Measurements from ENCODE around the gene EMCN.
"Not testable (repeated sequence)": the region's sequence is repeated elsewhere in the genome, so short reads cannot be mapped to it uniquely, and the experiment has no call there.

The EMCN gene

GRCh38 chr4:100391086-100391485 lies 126.7 kb downstream of the EMCN start:
- DNase-seq (ENCODE audit: low read depth) = no peak
- H3K4me3 ChIP-seq (ENCODE audit: low read length) = no peak overlapping the region
- TF ChIP-seq CTCF (conservative IDR thresholded peaks at IDR 0.05; ENCODE audit: low read depth, low read length) = no peak

DNA sequence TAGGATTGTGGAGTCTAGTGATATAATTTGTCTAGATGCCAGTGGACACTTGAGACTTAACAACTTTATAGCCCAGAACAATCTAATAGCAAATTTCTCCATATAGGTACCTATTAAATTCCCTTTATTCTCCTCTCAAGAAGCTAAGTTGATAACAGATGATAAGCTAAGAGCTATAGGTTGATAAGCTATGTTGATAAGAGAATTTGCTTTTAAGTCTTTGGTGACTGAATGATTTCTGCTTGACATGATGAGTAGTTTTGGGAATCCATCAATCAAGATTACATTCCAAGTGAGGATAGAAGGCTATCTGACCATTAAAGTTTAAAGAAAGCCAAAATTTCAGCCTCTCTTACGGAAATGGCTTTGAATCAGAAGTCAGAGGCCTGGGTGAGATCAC lies 131.6 kb downstream of the EMCN start:
- no peak overlapping the region for H3K4me3 ChIP-seq (ENCODE audit: low read length)
- TF ChIP-seq CTCF (conservative IDR thresholded peaks at IDR 0.05; ENCODE audit: low read depth, low read length) = no peak
- no peak for DNase-seq (ENCODE audit: low read depth)

DNA sequence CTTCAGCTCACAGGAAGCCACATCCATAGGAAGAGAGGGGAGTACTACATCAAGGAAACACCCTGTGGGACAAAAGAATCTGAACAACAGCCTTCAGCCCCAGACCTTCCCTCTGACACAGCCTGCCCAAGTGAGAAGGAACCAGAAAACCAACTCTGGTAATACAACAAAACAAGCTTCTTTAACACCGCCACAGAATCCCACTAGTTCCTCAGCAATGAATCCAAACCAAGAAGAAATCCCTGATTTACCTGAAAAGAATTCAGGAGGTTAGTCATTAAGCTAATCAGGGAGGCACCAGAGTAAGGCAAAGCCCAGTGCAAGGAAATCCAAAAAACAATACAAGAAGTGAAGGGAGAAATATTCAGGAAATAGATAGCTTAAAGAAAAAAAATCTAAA lies 137.4 kb downstream of the EMCN start:
- not testable (repeated sequence) for H3K4me3 ChIP-seq (ENCODE audit: low read length); DNase-seq (ENCODE audit: low read depth)

- no peak for TF ChIP-seq CTCF (conservative IDR thresholded peaks at IDR 0.05; ENCODE audit: low read depth, low read length)
- no peak for DNase-seq (ENCODE audit: low read depth)
- no peak overlapping the region for H3K4me3 ChIP-seq (ENCODE audit: low read length)
Measured at GRCh38 chr4:100379583-100380105, 138.2 kb downstream of the EMCN start.

- DNase-seq (ENCODE audit: low read depth) = no peak
- H3K4me3 ChIP-seq (ENCODE audit: low read length) = no peak overlapping the region
- TF ChIP-seq CTCF (conservative IDR thresholded peaks at IDR 0.05; ENCODE audit: low read depth, low read length) = peak; percentile 86
Measured at GRCh38 chr4:100372432-100372831, 145.4 kb downstream of the EMCN start.

- TF ChIP-seq CTCF (conservative IDR thresholded peaks at IDR 0.05; ENCODE audit: low read depth, low read length) = no peak
- H3K4me3 ChIP-seq (ENCODE audit: low read length) = no peak overlapping the region
- no peak for DNase-seq (ENCODE audit: low read depth)
Measured at GRCh38 chr4:100369871-100370270, 148.0 kb downstream of the EMCN start.

DNA sequence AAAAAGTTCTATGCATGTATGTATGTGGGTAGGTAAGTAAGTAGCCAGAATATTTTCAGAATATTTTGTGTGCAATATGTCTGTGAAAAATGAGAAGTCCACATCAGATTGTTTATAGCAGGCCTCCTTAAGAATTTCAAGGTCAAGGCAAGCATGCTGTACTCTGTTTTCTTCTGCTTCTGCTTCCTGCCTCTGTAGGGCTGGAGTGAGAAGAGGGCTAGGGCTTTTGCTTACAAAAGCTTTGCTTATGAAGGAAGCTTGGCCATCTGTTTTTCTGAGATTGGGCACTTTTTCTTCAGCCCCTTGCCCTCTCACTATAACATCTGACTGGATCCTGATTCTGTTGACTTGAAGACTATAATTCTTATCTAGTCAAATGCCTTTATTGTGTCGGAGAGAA lies 150.4 kb downstream of the EMCN start:
- TF ChIP-seq CTCF (conservative IDR thresholded peaks at IDR 0.05; ENCODE audit: low read depth, low read length) = no peak
- DNase-seq (ENCODE audit: low read depth) = no peak
- H3K4me3 ChIP-seq (ENCODE audit: low read length) = no peak overlapping the region

GRCh38 chr4:100366213-100366612 lies 151.6 kb downstream of the EMCN start:
- no peak for TF ChIP-seq CTCF (conservative IDR thresholded peaks at IDR 0.05; ENCODE audit: low read depth, low read length)
- H3K4me3 ChIP-seq (ENCODE audit: low read length) = no peak overlapping the region
- DNase-seq (ENCODE audit: low read depth) = no peak

Measured in retinal pigment epithelial cell (primary cell).